GM19023 (cell line): ENCODE results near the gene ACTRT2.

Experiments
- ATAC-seq: cut with Tn5 transposase; IDR thresholded peaks from one replicate; pipeline ENCODE4 v1.9.1; 2021; ENCODE audit warnings: mild to moderate bottlenecking, moderate library complexity; ENCODE audit not compliant: unreplicated experiment

The ACTRT2 gene

DNA sequence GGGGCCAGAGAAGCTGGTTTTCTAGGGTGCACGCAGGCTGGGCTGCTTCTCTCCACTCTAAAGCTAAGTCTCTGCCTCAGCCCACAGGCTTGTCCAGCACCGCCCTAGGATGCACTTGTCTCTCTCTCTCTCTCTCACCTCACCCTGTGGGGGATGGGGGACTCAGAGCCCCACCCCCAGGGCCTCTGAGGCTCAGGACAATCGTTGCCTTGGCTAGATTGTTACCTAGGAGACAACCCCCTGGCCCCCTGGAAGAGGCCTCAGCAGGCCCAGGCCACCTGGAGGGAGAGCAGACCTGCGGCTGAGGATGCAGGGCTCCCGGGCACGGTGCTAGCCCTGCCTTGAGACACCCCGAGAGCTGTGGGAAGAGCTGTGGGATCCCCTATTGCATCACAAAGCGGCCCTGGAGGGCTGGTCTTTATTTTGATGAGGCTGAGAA lies at the start of gene ACTRT2:
Gene ACTRT2, plus strand, starts transcription at position 235 of the 439 bp plus-strand sequence. CDS start 220 bp downstream, outside the sequence.
- ATAC-seq, result no peak

DNA sequence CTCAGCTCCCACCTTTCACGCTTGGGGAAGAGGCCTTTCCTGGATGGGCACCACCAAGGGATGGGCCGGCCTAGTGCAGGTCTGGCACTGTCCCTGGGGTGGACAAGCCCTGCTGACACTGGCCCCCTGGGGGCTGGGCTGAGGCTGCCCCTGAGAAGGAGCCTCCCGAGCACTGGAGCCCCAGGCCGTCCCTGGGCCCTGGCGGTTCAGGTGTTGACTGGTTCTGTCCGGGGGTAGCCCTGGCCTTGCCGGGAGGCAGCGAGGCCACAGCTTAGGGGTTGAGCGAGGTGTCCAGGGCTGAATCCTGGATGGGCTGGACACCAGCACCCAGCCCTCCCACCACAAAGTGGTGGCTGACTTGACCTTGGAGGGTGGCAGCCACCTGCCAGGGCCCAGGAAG lies 49.7 kb upstream of the ACTRT2 start:
- no peak for ATAC-seq

DNA sequence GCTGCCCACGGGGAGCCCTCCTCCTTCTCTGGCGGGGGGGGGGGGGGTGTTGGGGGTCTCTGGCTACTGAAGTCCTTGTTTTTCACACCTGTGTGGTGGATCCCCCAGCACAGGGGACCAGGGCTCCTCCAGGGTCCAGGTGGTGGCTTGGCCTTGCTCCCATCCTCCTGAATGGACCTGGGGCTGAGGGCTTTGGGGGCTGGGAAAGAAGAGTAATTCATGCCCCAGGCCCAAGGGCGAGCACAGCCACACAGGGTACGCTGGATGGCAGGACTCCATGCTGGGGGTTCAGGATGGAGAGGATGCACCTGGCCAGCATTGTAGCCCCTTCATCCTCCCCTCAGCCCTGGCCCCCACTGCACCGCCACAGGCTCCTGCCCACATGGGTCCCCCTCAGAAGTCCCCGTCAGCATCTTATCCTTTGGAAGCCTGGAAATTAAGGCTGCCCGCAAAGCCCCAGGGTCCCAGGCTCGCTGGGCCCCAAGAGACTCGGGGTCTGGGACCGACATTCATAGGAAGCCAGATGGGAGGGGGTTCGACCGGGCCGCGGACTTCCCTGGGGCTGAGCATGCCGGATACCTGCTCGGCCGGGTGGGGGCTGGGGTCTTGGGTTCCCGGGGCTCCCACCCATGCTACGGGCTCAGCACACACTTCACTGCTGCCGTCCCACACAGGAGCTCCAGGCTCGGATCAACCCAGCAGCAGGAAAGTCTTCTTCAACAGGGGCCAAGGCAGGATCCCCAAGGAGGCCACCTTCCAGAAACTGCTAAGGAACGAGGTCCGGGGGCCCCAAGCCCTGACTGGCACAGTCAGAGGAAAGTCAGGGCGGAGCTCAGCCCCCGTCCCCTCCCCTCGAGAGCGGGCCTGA lies 49.0 kb upstream of the ACTRT2 start:
- ATAC-seq, result no peak

DNA sequence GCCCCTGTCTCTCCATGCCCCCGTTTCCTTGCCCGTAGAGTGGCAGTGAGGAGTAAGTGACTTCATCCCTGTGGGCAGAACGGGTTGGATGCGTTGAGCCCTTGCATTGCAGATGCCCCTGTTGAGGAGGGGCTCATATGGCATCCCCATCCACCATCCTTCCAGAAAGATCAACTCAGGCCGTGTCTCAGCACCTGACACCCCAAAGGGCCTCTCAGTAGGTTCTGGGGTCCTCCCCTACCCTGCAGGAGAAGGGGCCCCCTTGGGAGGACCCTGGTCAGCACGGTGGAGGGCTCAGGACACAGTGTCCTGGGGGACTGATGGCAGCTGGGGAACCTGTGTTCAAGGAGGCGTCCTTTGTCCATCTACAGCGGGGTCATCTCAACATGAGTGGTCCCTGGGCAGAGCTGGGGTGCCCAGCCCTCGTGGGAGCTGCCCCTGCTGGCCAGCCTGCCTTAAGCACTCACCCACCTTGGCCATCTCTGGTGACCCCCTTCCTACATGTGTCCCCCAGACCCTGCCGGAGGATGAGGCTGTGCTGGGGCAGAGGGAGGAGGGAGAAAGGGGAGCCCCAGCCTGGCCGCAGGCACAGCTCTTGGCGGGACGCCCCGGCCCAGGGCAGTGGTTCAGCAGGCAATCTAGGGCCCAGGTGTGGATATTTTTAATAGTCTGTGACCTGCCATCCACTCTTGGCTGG lies 48.2 kb upstream of the ACTRT2 start:
- no peak for ATAC-seq

DNA sequence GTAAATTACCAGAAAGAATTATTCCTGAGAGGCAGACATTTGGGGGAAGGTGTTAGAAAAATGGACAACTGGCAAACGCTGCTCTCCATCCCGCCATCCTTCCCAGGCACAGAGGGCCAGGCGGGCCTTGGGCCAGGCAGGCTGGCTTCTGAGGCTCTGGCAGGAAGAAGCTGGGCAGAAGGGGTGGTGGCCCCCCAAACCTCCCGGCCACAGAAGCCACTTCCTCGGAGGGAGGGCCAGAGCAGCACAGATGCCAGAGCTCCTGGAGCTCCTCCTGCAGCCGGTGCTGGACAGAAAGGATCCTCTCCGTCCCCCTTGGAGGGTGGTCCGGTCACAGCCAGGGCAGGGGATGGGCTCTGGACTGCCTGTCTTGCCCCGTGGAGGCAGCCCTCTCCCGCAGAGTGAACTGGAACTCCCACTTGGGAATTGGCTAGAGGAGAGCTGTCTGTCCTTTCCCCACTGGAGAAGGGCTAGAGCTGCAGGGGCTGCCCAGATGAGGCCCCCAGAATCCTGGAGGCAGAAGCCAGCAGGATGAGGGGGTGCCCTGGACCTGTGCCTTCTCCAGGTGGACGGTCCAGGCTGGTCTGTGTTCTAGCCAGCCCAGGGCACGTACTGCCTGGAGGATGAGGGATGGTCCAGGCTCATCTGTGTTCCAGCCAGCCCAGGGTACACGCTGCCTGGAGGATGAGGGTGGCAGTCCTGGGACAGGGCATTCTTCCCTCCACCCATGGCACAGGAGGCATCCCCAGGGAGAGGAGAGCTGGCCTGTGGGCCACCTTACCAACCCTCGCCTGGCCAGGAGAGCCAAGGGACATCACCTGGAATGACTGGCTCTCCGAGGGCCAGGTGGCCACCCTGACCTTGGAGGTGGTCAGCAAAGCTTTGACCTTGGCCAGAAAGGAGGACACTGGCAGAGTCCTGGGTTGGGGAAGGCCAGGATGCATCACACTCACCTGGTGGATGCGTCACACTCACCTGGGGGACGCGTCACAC lies 47.4 kb upstream of the ACTRT2 start:
- ATAC-seq, result no peak

DNA sequence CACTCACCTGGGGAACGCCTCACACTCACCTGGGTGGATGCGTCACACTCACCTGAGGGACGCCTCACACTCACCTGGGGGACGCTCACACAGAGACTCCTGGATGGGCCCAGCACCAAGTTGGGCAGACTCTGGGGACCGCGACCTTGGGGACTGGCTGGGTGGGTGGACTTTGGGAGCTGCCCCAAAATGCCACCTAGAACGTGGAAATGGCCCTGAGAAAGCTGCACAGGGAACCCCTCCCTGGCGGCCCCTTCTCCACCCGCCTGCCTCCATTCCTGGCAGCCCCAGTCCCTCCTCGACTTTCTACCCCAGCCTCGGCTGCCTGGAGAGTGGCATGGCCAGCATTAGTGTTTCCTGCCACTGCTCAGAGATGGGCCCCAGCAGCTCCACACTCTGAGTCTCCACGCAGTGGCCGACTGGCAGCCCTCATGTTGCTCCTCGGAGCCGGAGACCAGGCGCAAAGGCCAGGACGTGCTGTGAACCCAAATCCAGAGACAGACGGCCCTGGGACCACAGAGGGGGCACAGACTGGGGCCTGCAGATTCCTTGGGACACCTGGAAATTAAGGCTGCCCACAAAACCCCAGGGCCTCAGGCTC lies 46.5 kb upstream of the ACTRT2 start:
- no peak for ATAC-seq

DNA sequence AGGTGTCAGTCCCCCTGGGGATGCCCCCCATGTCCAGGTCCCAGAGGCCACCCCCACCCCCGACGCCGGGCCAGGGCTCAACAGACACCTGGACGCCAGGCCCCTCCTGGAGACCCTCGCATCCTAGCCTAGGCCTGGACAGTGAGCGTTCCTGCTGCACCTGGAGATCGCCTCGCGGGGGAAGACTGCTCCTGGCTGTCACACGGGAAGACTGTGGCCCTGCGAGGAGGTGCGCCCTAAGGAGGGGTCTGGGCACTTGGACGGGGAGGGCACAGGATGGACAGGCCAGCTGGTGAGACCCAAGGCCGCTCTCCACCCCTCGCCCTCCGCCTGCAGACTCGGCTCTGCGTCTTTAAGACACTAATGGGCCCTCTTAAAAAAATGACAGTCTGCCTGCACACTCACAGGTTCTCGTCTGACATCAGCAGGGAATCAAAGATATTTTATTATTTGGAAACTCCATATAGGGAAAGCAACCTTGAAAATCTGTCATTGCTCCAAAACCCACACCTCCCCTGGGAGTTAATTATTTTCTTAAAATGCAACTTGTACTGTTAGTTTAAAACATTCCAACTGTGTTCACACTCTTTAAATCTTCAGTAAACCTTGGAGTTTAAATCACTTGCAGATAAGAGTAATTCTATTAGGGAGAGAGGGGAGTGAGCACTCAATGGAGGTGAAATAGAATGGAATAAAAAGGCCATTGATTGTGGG lies 45.6 kb upstream of the ACTRT2 start:
- no peak for ATAC-seq

DNA sequence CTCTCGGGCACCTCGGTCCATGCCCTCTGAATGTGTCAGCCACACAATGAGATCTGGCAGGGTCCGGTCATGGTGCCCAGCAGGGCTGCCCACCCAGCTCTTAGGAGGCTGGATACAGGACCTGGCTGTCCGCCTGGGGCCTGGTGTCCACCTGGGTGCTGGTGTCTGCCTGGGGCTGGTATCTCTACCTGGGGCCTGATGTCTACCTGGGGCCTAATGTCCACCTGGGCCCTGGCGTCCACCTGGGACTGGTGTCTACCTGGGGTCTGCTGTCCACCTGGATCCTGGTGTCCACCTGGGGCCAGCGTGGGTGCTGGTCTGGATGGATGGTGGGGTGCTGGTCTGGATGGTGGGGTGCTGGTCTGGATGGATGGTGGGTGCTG lies 45.1 kb upstream of the ACTRT2 start:
- ATAC-seq, result no peak

DNA sequence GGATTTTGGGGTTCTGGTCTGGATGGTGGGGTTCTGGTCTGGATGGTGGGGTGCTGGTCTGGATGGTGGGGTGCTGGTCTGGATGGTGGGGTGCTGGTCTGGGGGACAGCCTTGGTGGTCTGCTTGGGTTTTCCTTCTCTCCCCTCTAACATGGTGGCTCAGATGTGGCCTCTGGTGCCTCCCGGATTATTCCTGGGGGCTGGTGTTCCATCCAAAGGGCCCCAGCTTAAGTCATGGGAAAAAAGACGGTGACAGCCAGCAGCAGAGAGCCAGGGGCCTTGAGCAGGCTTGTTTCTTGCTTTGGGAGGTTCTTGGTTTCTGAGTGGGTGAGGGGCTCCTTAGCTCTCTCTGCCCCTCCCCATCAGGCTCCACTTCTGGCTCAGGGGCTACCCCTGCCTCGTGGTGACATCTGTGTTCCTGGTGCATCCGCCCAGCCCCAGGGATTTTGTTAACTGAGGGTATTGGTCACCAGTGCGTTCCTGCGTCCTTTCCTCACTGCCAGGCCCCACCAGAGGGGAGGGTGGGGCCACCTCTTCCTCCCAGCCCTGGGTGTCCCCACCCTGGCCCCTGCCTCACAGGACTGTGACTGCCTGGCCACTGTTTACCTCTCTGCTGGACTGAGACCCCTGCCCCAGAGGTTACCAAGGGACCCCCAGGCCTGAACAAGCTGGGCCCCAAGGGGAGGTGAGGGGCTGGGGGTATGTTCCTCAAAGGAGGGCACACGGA lies 43.2 kb upstream of the ACTRT2 start:
- ATAC-seq, result no peak

DNA sequence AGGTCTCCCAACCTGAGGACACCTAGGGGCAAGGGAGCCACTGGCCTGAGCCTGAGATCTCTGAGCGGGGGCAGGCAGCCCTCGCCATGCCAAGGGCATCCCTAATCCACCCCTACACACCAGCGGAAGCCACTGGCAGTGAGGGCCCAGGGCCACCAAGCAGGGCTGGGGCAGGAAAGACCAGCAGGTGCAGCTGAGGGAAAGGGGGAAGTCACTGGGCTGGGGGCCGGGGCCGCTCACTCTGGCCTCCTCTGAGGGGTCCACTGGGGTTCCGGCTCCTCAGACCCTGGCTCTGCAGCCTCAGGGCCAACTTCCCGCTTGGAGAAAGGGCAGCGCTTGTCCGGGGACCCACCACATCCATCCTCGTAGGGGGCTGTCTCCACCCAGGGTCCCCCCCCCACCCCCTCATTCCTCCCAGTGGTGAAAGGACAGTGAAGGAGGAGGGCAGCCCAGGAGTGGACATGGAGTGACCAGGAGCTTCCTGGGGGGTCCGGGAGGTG lies 42.5 kb upstream of the ACTRT2 start:
- no peak for ATAC-seq

DNA sequence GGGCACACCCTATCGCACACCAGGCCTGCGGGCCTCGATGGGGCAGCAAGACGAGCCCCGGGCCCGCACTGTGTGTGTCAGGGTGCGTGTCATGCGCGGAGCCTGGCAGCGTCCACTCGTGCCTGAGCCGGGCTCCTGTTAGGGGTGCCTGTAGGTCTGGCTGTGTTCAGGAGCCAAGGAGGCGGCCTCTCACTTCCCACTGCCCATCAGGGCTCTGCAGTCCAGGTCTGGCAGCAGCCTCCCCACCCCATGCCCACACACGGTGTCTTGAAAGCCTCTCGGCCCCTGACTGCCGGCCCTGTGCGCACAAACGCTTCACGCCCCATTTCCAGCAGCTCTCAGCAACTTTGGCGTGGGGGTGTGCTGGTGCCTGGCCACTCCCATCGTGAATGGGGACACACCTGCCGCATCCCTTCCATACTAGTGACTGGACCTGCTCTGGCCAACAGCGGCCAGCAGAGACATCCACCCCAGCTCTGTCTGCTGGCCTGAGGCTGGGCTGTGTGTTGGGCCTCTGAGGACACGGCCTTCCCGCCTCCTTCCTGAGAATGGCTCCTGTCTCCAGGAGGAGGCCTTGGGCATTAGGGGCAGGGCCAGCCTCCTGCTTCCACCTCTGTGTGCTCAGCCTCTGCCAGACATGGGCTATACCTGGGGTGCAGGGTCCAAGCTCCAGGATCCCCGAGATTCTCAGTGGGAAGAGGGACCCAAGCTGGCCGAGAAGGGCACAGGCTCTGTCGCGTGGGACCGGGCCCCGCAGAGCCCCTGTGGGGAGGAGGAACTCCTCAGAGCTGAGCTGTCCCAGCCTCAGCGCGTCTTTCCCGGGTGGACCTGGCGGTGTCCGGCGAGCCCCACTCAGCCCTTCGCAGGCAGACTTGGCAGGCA lies 41.8 kb upstream of the ACTRT2 start:
- ATAC-seq, result no peak

DNA sequence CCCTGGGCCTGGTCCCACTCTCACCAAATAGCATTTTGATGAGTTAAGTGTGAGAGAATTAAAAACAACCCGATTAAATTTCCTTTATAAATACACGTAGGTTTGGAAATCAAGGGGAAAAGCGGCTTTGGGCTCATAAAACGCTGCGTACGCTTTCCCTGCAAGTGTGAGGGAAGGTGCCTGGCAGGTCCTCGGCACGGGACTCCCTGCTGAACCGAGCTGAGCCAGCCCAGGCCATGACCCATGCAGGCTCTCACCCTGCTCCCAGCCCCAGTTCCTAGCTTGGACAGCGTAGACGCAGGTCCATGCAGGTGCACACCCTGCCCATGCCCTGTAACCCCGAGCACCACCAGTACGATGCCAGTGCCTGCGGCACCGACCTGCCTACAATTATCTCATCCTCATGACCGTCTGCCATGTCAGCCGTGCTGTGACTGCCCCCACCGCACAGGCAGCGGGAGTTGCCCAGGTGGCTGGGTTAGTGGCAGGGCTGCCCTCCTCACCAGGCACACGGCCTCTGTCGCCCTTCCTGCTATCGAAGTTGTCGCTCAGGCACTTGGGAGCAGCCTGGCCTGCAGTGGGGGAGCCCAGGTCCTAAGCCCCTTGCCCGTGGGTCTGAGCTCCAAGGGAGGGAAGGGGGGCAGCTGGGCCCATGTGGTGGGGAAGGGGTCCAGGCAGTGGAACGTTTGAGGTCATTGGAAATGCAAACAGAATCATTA lies 41.0 kb upstream of the ACTRT2 start:
- ATAC-seq, result no peak

DNA sequence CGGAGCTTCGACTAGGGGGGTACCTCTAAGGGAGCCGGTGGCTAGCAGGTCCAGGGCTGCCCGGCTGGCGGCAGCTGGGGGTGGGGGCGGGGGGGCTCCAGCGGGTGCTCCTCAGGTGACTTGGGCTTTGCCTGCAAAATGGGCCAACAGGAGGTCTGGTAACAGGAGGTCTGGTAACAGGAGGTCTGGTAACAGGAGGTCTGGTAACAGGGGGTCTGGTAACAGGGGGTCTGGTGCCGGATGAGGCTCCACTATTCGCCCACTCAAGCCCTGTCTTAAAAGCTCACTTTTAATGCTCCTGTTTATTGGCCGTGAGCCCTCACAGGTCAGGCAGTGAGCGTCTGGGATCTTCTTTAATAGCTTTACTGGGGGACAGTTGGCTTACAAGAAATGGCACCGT lies 40.4 kb upstream of the ACTRT2 start:
- no peak for ATAC-seq

DNA sequence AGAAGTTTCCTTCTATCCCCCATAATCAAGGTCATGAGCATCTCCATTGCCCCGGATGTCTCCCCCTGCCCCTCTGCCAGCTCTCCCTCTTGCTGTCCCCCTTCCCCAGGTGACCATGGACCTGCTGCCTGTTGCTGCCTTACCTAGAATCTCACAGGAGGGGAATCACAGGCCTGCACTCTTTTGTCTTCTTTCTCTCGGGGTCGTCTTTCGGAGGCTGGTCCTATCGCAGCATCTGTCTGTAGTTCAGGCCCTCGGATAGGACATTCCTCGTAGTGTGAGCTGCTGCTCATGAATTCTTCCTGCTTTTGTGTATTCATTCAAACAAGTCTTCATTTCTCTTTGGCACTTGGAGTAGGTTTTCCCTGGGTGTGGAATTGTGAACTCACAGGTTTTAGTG lies 39.9 kb upstream of the ACTRT2 start:
- no peak for ATAC-seq

DNA sequence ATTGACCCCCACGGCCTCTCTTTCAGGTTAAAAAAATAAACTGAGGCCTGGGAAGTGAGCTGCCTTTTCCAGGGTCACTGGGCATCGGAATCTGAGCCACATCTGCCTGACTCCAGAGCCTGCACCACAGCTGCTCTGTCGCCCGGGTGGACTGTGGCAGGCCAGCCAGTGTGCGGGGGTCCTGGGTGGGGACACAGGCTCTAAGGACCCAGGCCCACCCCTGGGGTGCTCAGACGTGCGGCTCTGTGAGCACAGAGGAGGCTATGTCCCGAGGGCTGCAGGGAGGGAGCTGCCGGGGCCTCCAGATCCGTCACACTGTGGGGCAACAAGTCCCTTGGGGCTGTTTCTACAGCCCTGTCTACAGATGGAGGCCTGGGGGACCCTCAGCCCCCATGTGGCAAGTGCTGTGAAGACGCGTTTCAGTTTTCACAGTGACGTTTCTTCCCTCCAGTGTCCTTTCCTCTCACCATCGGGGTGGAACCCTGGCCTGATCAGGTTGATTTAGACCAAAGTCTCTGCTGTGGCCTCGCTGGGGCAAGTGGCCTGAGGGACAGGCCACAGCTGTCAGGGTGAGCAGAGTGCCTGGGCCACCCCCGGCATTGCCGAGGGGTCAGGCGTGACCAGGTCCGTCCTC lies 39.2 kb upstream of the ACTRT2 start:
- ATAC-seq, result no peak

DNA sequence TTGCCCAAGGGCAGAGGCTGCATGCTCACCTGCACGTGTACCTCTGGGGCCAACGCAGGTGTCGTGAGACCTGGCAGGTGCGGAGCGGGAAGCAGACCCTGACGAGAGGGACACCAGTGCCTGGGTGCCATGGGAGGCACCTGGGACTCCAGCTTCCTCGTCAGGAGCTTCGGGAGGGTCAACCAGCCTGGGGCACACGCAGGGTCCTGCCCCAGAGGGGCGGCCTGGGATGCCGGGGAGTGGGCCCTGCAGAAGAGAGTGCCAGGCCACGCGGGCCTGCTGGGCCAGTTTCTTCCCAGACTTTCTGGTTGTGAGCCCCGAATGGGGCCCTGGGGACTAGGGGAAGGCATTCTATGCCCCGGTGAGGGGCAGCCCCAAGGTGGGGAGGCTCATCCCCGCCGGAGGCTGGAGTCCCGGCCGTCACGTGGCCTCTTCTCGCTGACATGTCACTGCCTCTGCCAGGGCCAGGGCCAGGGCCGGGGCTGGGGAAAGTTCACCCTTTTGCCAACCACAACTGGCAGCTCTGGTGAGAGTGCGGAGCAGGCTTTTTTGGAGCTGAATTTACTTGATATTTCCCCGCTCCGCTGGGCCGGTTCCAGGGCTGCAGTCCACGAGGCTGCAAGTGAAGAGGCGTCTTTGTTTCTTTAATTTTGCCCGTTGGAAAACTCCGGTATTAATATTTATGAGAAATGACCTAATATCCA lies 38.5 kb upstream of the ACTRT2 start:
- ATAC-seq, result no peak

DNA sequence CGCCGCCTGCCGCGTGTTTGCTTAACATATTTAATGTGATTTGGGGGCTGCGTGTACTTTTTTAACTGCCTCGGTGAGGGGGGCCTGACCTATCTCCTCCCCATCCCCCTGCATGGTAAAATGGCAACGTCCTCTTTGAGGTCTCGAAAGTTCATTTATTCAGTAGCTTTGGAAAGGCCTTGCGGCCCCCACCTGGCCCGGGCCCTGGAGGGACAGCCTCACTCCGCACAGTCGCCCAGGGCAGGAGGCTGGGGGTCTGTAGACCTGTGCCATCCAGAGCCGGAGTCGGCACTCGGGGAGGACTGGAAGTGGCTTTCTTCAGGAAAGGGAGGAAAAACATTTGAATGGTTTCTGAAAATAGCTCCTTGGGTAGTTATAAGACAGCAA lies 38.0 kb upstream of the ACTRT2 start:
- no peak for ATAC-seq
